ENCODE measurements around the gene TNFSF9.

The TNFSF9 gene

DNA sequence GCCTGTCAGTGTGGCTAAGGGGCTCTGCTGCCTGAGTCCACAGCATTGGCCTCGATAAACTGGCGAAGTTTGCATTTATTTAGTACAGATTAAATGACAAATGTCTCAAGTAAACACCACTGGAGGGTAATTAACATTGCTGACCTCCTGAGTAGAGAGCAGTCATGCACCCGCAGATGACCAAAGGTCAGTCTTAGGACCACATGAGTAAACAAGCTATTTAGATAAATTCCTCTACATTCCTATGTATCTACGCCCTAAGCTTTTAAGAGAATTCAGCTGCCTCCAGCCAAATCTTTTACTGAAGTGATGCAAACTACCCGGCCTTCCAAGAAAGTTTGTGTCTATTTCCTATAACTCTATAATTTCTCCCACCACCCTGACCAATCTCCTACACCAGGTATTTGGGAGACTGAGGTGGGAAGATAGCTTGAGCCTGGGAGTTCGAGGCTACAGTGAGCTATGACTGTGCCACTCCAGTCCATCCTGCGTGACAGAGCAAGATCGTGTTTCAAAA is 37.2 kb downstream of the TNFSF9 start:
- Histone ChIP-seq H2AFZ (ENCODE audit: low read depth, low read length, severe bottlenecking) (no peak overlapping the region), H3K79me2 (ENCODE audit: insufficient read depth, low read length) (no peaks in the 10 kb centered on the region), H3K27ac (ENCODE audit: low read depth, low read length) (no peak overlapping the region), H3K9me3 (ENCODE audit: insufficient read depth, low read length) (peaks cover 27% of the 10 kb centered on the region), H3K36me3 (ENCODE audit: low read length) (no peaks in the 10 kb centered on the region), H3K27me3 (ENCODE audit: low read length) (no peaks in the 10 kb centered on the region), H3K4me3 (ENCODE audit: insufficient read depth, low read length, poor library complexity, severe bottlenecking) (no peak overlapping the region), H4K20me1 (ENCODE audit: low read depth, low read length) (no peaks in the 10 kb centered on the region), H3K9ac (ENCODE audit: low read length) (no peak overlapping the region), H3K4me2 (ENCODE audit: low read depth, low read length, poor library complexity, severe bottlenecking) (no peak overlapping the region), H3K9me2 (replicated peaks; ENCODE audit: insufficient read depth, low read length) (no peaks in the 10 kb centered on the region), H3F3A (ENCODE audit: insufficient read depth) (no peaks in the 10 kb centered on the region)
- no peak for TF ChIP-seq EZH2phosphoT487 (conservative IDR thresholded peaks at IDR 0.05; ENCODE audit: low read length)
- TF ChIP-seq, protein P1, sequence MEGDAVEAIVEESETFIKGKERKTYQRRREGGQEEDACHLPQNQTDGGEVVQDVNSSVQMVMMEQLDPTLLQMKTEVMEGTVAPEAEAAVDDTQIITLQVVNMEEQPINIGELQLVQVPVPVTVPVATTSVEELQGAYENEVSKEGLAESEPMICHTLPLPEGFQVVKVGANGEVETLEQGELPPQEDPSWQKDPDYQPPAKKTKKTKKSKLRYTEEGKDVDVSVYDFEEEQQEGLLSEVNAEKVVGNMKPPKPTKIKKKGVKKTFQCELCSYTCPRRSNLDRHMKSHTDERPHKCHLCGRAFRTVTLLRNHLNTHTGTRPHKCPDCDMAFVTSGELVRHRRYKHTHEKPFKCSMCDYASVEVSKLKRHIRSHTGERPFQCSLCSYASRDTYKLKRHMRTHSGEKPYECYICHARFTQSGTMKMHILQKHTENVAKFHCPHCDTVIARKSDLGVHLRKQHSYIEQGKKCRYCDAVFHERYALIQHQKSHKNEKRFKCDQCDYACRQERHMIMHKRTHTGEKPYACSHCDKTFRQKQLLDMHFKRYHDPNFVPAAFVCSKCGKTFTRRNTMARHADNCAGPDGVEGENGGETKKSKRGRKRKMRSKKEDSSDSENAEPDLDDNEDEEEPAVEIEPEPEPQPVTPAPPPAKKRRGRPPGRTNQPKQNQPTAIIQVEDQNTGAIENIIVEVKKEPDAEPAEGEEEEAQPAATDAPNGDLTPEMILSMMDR (IDR thresholded peaks at IDR 0.05; ENCODE audit: insufficient read depth, low read length, poor library complexity, severe bottlenecking) = no peak

DNA sequence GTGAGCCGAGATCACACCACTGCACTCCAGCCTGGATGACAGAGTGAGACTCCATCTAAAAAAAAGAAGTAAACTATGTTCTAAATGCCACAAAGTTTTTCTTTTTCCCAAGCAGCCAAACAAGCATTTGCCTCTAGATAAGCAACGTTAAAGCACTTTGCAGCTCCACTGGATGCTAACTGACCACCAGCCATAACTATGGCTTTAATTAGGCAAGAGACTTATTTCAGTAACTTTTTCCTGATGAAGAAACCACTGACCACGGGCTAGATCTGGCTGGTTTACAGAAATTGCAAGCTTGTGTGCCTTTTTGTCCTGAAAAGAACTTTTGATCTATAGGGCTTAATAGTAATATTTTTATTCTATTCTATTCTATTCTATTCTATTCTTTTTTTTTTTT is 38.0 kb downstream of the TNFSF9 start:
- no peaks in the 10 kb centered on the region for H4K20me1 ChIP-seq (ENCODE audit: low read depth, low read length)
- peaks cover 27% of the 10 kb centered on the region for H3K9me3 ChIP-seq (ENCODE audit: insufficient read depth, low read length)
- H3K9me2 ChIP-seq (replicated peaks; ENCODE audit: insufficient read depth, low read length) = no peaks in the 10 kb centered on the region
- H3K4me2 ChIP-seq (ENCODE audit: low read depth, low read length, poor library complexity, severe bottlenecking) = no peak overlapping the region
- no peaks in the 10 kb centered on the region for H3K36me3 ChIP-seq (ENCODE audit: low read length)
- no peak overlapping the region for H3K9ac ChIP-seq (ENCODE audit: low read length)
- no peak overlapping the region for H3K4me3 ChIP-seq (ENCODE audit: insufficient read depth, low read length, poor library complexity, severe bottlenecking)
- no peaks in the 10 kb centered on the region for H3F3A ChIP-seq (ENCODE audit: insufficient read depth)
- H2AFZ ChIP-seq (ENCODE audit: low read depth, low read length, severe bottlenecking) = no peak overlapping the region
- H3K79me2 ChIP-seq (ENCODE audit: insufficient read depth, low read length) = no peaks in the 10 kb centered on the region
- H3K27me3 ChIP-seq (ENCODE audit: low read length) = no peaks in the 10 kb centered on the region
- TF ChIP-seq EZH2phosphoT487 (conservative IDR thresholded peaks at IDR 0.05; ENCODE audit: low read length) = no peak
- TF ChIP-seq, protein P1 (IDR thresholded peaks at IDR 0.05; ENCODE audit: insufficient read depth, low read length, poor library complexity, severe bottlenecking) = no peak
- no peak overlapping the region for H3K27ac ChIP-seq (ENCODE audit: low read depth, low read length)

DNA sequence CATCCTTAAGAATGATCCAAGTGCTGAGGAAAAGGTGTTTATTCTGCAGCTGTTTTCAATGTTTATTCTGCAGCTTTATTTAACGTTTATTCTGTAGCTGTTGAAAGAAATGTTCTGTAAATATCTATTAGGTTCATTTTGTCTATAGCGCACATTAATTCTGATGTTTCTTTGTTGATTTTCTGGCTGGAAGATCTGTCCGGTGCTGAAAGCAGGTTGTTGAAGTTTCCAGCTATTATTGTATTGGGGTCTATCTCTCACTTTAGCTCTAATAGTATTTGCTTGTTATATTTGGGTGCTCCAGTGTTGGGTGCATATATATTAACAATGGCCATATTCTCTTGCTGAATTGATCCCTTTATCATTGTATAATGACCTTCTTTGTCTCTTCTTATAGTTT is 39.9 kb downstream of the TNFSF9 start:
- Histone ChIP-seq H3K79me2 (ENCODE audit: insufficient read depth, low read length) (no peaks in the 10 kb centered on the region), H3K36me3 (ENCODE audit: low read length) (no peaks in the 10 kb centered on the region), H2AFZ (ENCODE audit: low read depth, low read length, severe bottlenecking) (no peak overlapping the region), H3K27ac (ENCODE audit: low read depth, low read length) (no peak overlapping the region), H3K9ac (ENCODE audit: low read length) (no peak overlapping the region), H3F3A (ENCODE audit: insufficient read depth) (no peaks in the 10 kb centered on the region), H3K27me3 (ENCODE audit: low read length) (no peaks in the 10 kb centered on the region), H4K20me1 (ENCODE audit: low read depth, low read length) (no peaks in the 10 kb centered on the region), H3K9me3 (ENCODE audit: insufficient read depth, low read length) (peaks cover 19% of the 10 kb centered on the region), H3K4me2 (ENCODE audit: low read depth, low read length, poor library complexity, severe bottlenecking) (no peak overlapping the region), H3K9me2 (replicated peaks; ENCODE audit: insufficient read depth, low read length) (no peaks in the 10 kb centered on the region), H3K4me3 (ENCODE audit: insufficient read depth, low read length, poor library complexity, severe bottlenecking) (no peak overlapping the region)
- TF ChIP-seq, protein P1 (IDR thresholded peaks at IDR 0.05; ENCODE audit: insufficient read depth, low read length, poor library complexity, severe bottlenecking) = no peak
- TF ChIP-seq EZH2phosphoT487 (conservative IDR thresholded peaks at IDR 0.05; ENCODE audit: low read length) = no peak

Data from SU-DHL-6 (cell line).